ENCODE measurements around the gene NPLOC4. TPM values are rescaled to one million over a fixed set of nuclear protein-coding genes. Genes with fewer than 3 reads are reported as not detected.
A peak's percentile ranks its signal among the peaks of the same experiment; 100 is the strongest.
"Not testable (repeated sequence)": the region's sequence is repeated elsewhere in the genome, so short reads cannot be mapped to it uniquely, and the experiment has no call there.

NPLOC4 gene
- total RNA-seq, 4 donors from 2014 or later = 45.8 to 98.5 (median 58.1) TPM

- Histone ChIP-seq H3K27me3 (no peaks in the 10 kb centered on the region), H3K9me3 (no peaks in the 10 kb centered on the region), H3K4me1 (peaks cover 18 to 20% of the 10 kb centered on the region in 2 donors), H3K36me3 (no peaks in the 10 kb centered on the region), H3K27ac (no peak overlapping the region), H3K4me3 (replicated peaks in 1 of 3) (no peak overlapping the region)
- 83 to 94% methylated on average over 11 of the region's 11 CpGs for WGBS, 2 donors
- no peak for TF ChIP-seq CTCF (IDR thresholded peaks at IDR 0.05)
- intact Hi-C loops (cut with DNase I) = no loop called here
- DNase-seq = no peak
These were observed 43.2 kb upstream of the NPLOC4 start for GRCh38 chr17:81680150-81680549.

DNA sequence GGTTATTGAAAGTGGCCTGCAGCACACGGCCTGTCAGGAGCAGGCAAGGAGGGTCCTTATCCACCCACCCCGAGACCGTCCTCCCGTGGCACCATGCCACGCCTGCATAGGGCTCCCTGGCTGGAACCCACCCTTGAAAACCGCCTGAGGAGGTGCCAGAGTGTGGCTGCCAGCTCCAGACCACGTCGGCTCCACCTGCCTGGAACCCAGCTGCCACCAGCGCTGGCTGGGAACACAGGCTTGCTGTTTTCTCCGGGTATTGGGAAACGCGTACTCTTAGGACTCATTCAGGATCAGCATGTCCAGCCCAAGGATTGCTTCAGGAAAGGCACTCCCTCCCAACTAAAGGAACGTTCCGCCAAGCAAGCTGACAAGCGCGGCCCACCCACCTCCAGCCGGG lies 40.0 kb upstream of the NPLOC4 start:
- Histone ChIP-seq H3K36me3 (peaks cover 9 to 19% of the 10 kb centered on the region in 2 donors), H3K27me3 (no peaks in the 10 kb centered on the region), H3K9me3 (no peaks in the 10 kb centered on the region), H3K4me1 (peaks cover 0 to 4% of the 10 kb centered on the region in 2 donors), H3K27ac (no peak overlapping the region), H3K4me3 (replicated peaks in 1 of 3) (no peak overlapping the region)
- intact Hi-C loops (cut with DNase I) = no loop called here
- no peak for TF ChIP-seq CTCF (IDR thresholded peaks at IDR 0.05)
- TF ChIP-seq POLR2A (IDR thresholded peaks at IDR 0.05) = no peak
- 92 to 93% methylated on average over 11 to 17 of the region's 17 CpGs for WGBS, 2 donors
- DNase-seq = no peak

DNA sequence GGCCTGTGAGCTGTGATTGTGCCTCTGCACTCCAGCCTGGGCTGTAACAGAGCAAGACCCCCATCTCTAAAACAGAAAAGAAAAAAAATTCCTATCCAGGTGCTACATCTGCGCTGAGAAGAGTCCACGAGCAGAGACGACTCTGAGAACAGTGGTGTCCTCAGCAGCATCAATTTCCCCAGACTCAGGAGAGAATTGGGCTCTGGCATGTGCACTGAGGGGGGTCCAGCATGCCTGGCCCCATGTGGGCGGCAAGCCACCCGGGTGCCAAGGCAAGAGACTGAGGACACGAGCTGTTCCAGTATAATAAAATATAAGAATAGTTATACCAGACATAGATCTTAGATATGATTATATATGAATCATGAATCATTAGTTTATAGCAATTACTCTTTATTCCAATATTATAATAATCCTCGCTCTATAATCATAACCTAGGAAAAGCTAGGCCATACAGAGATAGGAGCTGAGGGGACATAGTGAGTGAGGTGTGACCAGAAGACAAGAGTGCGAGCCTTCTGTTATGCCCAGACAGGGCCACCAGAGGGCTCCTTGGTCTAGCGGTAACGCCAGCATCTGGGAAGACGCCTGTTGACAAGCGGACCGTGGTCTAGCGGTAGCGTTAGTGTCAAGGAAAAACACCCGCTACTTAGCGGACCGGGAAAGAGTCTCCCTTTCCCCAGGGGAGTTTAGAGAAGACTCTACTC lies 38.8 kb upstream of the NPLOC4 start:
- H3K27ac ChIP-seq; H3K9me3 ChIP-seq; H3K4me1 ChIP-seq; H3K4me3 ChIP-seq (replicated peaks in 1 of 3); H3K27me3 ChIP-seq; intact Hi-C loops (cut with DNase I): not testable (repeated sequence)
- peak; percentile 12 to 73 (median 69) for TF ChIP-seq CTCF (IDR thresholded peaks at IDR 0.05)
- 35 to 39% methylated on average over 17 to 18 of the region's 18 CpGs for WGBS, 2 donors
- DNase-seq = peak; percentile 42 to 53
- peaks cover 15 to 26% of the 10 kb centered on the region in 2 donors for H3K36me3 ChIP-seq

GRCh38 chr17:81673561-81674258 lies 36.8 kb upstream of the NPLOC4 start:
- no peaks in the 10 kb centered on the region for H3K9me3 ChIP-seq
- H3K27ac ChIP-seq = no peak overlapping the region
- no peak for TF ChIP-seq CTCF (IDR thresholded peaks at IDR 0.05)
- TF ChIP-seq POLR2A (IDR thresholded peaks at IDR 0.05) = no peak
- 86 to 91% methylated on average over 17 to 18 of the region's 18 CpGs for WGBS, 2 donors
- no peak overlapping the region for H3K4me3 ChIP-seq (replicated peaks in 1 of 3)
- intact Hi-C loops (cut with DNase I) = no loop called here
- no peak for DNase-seq
- no peaks in the 10 kb centered on the region for H3K4me1 ChIP-seq
- H3K27me3 ChIP-seq = no peaks in the 10 kb centered on the region
- peaks cover 15 to 26% of the 10 kb centered on the region in 2 donors for H3K36me3 ChIP-seq

GRCh38 chr17:81672954-81673353 lies 36.0 kb upstream of the NPLOC4 start:
- Histone ChIP-seq H3K4me3 (replicated peaks in 1 of 3) (no peak overlapping the region), H3K36me3 (peaks cover 15 to 26% of the 10 kb centered on the region in 2 donors), H3K4me1 (peaks cover 0 to 5% of the 10 kb centered on the region in 2 donors), H3K9me3 (no peaks in the 10 kb centered on the region), H3K27ac (no peak overlapping the region), H3K27me3 (no peaks in the 10 kb centered on the region)
- 89 to 93% methylated on average over 8 to 11 of the region's 16 CpGs for WGBS, 2 donors
- intact Hi-C loops (cut with DNase I) = no loop called here
- no peak for DNase-seq
- TF ChIP-seq CTCF (IDR thresholded peaks at IDR 0.05) (no peak), POLR2A (IDR thresholded peaks at IDR 0.05) (no peak)

Measured in thyroid gland (tissue), 4 donors.